WTC11 (cell line): ENCODE data around the gene TIMM13. TPM values are rescaled to one million over a fixed set of nuclear protein-coding genes. Genes with fewer than 3 reads are reported as not detected.

Source experiments
- AFF4 ChIP-seq: sonication (generic); formaldehyde crosslinking; IDR thresholded peaks from 2 replicates; pipeline ENCODE4 v1.8.1; 2023; ENCODE audit warnings: mild to moderate bottlenecking, missing genetic modification reagents, borderline replicate concordance
- ETV6 ChIP-seq: sonication (generic); formaldehyde crosslinking; IDR thresholded peaks from 2 replicates; pipeline ENCODE4 v1.8.1; 2022; ENCODE audit warnings: mild to moderate bottlenecking, missing genetic modification reagents
- FOXJ3 ChIP-seq: sonication (generic); formaldehyde crosslinking; IDR thresholded peaks from 2 replicates; pipeline ENCODE4 v1.9.0; 2021; ENCODE audit warnings: missing genetic modification reagents, mild to moderate bottlenecking, borderline replicate concordance
- FOXK1 ChIP-seq: sonication (generic); formaldehyde crosslinking; IDR thresholded peaks from 2 replicates; pipeline ENCODE4 v1.8.0; 2022; ENCODE audit warnings: mild to moderate bottlenecking, moderate library complexity, missing genetic modification reagents
- GTF2I ChIP-seq: fragments of 250-450 bp; sonication (Bioruptor Pico); conservative IDR thresholded peaks from 2 replicates; pipeline ENCODE4 v1.4.0; 2021; ENCODE audit warnings: mild to moderate bottlenecking
- HMGA2 ChIP-seq: fragments of 250-450 bp; sonication (Bioruptor Pico); IDR thresholded peaks from 2 replicates; pipeline ENCODE4 v1.4.0; 2021; ENCODE audit warnings: mild to moderate bottlenecking, moderate library complexity
- NFYB ChIP-seq: sonication (generic); formaldehyde crosslinking; conservative IDR thresholded peaks from 2 replicates; pipeline ENCODE4 v1.8.0; 2022; ENCODE audit warnings: low read depth, missing genetic modification reagents
- NR1H2 ChIP-seq: sonication (generic); formaldehyde crosslinking; IDR thresholded peaks from 2 replicates; pipeline ENCODE4 v1.9.0; 2021; ENCODE audit warnings: mild to moderate bottlenecking, moderate library complexity, missing genetic modification reagents
- RELA ChIP-seq: sonication (generic); formaldehyde crosslinking; IDR thresholded peaks from 2 replicates; pipeline ENCODE4 v1.8.1; 2022; ENCODE audit warnings: missing genetic modification reagents, mild to moderate bottlenecking, borderline replicate concordance
- SOX15 ChIP-seq: fragments of 250-450 bp; sonication (Bioruptor Pico); IDR thresholded peaks from 2 replicates; pipeline ENCODE4 v1.9.0; 2021; ENCODE audit warnings: mild to moderate bottlenecking
- TEAD1 ChIP-seq: sonication (generic); formaldehyde crosslinking; IDR thresholded peaks from 2 replicates; pipeline ENCODE4 v1.8.0; 2022; ENCODE audit warnings: mild to moderate bottlenecking, missing genetic modification reagents
- TP53 ChIP-seq: sonication (generic); formaldehyde crosslinking; IDR thresholded peaks from 2 replicates; pipeline ENCODE4 v1.8.1; 2023; ENCODE audit warnings: mild to moderate bottlenecking, missing genetic modification reagents
- ZBTB21 ChIP-seq: sonication (generic); formaldehyde crosslinking; IDR thresholded peaks from 2 replicates; pipeline ENCODE4 v1.8.1; 2023; ENCODE audit warnings: mild to moderate bottlenecking, missing genetic modification reagents, borderline replicate concordance
- ZNF138 ChIP-seq: sonication (generic); formaldehyde crosslinking; conservative IDR thresholded peaks from 2 replicates; pipeline ENCODE4 v1.8.1; 2022; ENCODE audit warnings: mild to moderate bottlenecking, moderate library complexity, missing genetic modification reagents
- ZNF219 ChIP-seq: sonication (generic); formaldehyde crosslinking; IDR thresholded peaks from 2 replicates; pipeline ENCODE4 v1.8.0; 2023; ENCODE audit warnings: missing genetic modification reagents, mild to moderate bottlenecking, borderline replicate concordance
- ZNF232 ChIP-seq: sonication (generic); formaldehyde crosslinking; IDR thresholded peaks from 2 replicates; pipeline ENCODE4 v1.8.0; 2022; ENCODE audit warnings: mild to moderate bottlenecking, missing genetic modification reagents
- ZNF416 ChIP-seq: fragments of 250-450 bp; sonication (Bioruptor Pico); IDR thresholded peaks from 2 replicates; pipeline ENCODE4 v1.9.0; 2021; ENCODE audit warnings: mild to moderate bottlenecking, inconsistent platforms
- total RNA-seq: library from RNA; stranded (reverse); gene quantifications from 3 replicates; pipeline ENCODE4 v1.2.3, GENCODE V29; 2021
- TF ChIP-seq, protein P1 (sequence below): sonication (generic); formaldehyde crosslinking; IDR thresholded peaks from 2 replicates; pipeline ENCODE4 v1.8.1; 2023; ENCODE audit warnings: mild to moderate bottlenecking, missing genetic modification reagents, moderate library complexity
- TF ChIP-seq, protein P2 (sequence below): sonication (generic); formaldehyde crosslinking; IDR thresholded peaks from 2 replicates; pipeline ENCODE4 v1.8.1; 2023; ENCODE audit warnings: mild to moderate bottlenecking, missing genetic modification reagents
- TF ChIP-seq, protein P3 (sequence below): fragments of 250-450 bp; sonication (Bioruptor Pico); IDR thresholded peaks from 2 replicates; pipeline ENCODE4 v1.9.0; 2021; ENCODE audit warnings: mild to moderate bottlenecking, borderline replicate concordance
- TF ChIP-seq, protein P4 (sequence below): sonication (generic); formaldehyde crosslinking; IDR thresholded peaks from 2 replicates; pipeline ENCODE4 v1.8.0; 2022; ENCODE audit warnings: mild to moderate bottlenecking, missing genetic modification reagents
- TF ChIP-seq, protein P5 (sequence below): sonication (generic); formaldehyde crosslinking; IDR thresholded peaks from 2 replicates; pipeline ENCODE4 v1.8.0; 2022; ENCODE audit warnings: mild to moderate bottlenecking, missing genetic modification reagents
- TF ChIP-seq, protein P6 (sequence below): sonication (generic); formaldehyde crosslinking; IDR thresholded peaks from 2 replicates; pipeline ENCODE4 v1.8.0; 2023; ENCODE audit warnings: mild to moderate bottlenecking, missing genetic modification reagents

TIMM13 gene
- total RNA-seq, 1 experiment from 2014 or later: 342 TPM

DNA sequence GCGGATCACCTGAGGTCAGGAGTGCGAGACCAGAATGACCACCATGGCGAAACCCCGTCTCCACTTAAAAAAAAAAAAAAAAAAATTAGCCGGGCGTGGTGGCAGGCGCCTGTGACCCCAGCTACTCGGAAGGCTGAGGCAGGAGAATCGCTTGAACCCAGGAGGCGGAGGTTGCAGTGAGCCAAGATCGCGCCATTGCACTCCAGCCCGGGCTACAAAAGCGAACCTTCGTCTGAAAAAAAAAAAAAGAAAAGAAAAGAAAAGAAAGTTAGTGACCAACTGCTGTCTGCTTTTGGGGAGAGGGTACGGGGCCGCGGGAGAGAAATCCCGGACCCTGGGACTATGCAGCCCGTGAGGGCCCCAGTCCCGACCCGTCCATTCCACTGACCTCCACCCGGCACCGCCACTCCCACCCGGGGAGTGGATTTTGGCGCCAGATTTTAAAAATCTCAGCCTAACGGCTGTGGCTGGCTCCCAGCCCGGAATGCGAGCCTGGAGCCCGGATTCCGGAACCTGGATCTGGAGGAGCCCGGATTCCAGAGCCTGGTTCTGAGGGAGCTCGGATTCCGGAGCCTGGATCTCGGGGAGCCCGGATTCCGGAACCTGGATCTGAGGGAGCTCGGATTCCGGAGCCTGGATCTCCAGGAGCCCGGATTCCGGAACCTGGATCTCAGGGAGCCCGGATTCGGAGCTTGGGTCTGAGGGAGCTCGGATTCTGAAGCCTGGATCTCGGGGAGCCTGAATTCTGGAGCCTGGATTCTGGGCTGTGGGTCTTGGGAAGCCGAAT, 35.4 kb upstream of the TIMM13 start (continued):
- TF ChIP-seq, protein P1, sequence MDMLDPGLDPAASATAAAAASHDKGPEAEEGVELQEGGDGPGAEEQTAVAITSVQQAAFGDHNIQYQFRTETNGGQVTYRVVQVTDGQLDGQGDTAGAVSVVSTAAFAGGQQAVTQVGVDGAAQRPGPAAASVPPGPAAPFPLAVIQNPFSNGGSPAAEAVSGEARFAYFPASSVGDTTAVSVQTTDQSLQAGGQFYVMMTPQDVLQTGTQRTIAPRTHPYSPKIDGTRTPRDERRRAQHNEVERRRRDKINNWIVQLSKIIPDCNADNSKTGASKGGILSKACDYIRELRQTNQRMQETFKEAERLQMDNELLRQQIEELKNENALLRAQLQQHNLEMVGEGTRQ: peak; percentile 26; the same call in 1 of the 2 replicates
- TF ChIP-seq TEAD1 (peak; percentile 100), ZNF138 (CRISPR knock-in tag) (no peak), FOXJ3 (CRISPR knock-in tag) (no peak), GTF2I (CRISPR knock-in tag) (no peak), AFF4 (CRISPR knock-in tag) (0 out of 2 replicates have a peak, but pooled peaks have one; percentile 41), ZBTB21 (CRISPR knock-in tag) (no peak), ZNF219 (CRISPR knock-in tag) (no peak), HMGA2 (CRISPR knock-in tag) (no peak), FOXK1 (peak; percentile 25; the same call in 1 of the 2 replicates), NR1H2 (CRISPR knock-in tag) (no peak), RELA (no peak), TP53 (CRISPR knock-in tag) (no peak; the same call in 1 of the 2 replicates), ZNF232 (CRISPR knock-in tag) (peak; percentile 68; the same call in 1 of the 2 replicates), ETV6 (peak; percentile 66; the same call in 1 of the 2 replicates), ZNF416 (CRISPR knock-in tag) (peak; percentile 77; the same call in 1 of the 2 replicates), NFYB (CRISPR knock-in tag) (no peak), SOX15 (CRISPR knock-in tag) (no peak)
- TF ChIP-seq, protein P2, sequence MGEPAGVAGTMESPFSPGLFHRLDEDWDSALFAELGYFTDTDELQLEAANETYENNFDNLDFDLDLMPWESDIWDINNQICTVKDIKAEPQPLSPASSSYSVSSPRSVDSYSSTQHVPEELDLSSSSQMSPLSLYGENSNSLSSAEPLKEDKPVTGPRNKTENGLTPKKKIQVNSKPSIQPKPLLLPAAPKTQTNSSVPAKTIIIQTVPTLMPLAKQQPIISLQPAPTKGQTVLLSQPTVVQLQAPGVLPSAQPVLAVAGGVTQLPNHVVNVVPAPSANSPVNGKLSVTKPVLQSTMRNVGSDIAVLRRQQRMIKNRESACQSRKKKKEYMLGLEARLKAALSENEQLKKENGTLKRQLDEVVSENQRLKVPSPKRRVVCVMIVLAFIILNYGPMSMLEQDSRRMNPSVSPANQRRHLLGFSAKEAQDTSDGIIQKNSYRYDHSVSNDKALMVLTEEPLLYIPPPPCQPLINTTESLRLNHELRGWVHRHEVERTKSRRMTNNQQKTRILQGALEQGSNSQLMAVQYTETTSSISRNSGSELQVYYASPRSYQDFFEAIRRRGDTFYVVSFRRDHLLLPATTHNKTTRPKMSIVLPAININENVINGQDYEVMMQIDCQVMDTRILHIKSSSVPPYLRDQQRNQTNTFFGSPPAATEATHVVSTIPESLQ (CRISPR knock-in tag): no peak
- TF ChIP-seq, protein P3, sequence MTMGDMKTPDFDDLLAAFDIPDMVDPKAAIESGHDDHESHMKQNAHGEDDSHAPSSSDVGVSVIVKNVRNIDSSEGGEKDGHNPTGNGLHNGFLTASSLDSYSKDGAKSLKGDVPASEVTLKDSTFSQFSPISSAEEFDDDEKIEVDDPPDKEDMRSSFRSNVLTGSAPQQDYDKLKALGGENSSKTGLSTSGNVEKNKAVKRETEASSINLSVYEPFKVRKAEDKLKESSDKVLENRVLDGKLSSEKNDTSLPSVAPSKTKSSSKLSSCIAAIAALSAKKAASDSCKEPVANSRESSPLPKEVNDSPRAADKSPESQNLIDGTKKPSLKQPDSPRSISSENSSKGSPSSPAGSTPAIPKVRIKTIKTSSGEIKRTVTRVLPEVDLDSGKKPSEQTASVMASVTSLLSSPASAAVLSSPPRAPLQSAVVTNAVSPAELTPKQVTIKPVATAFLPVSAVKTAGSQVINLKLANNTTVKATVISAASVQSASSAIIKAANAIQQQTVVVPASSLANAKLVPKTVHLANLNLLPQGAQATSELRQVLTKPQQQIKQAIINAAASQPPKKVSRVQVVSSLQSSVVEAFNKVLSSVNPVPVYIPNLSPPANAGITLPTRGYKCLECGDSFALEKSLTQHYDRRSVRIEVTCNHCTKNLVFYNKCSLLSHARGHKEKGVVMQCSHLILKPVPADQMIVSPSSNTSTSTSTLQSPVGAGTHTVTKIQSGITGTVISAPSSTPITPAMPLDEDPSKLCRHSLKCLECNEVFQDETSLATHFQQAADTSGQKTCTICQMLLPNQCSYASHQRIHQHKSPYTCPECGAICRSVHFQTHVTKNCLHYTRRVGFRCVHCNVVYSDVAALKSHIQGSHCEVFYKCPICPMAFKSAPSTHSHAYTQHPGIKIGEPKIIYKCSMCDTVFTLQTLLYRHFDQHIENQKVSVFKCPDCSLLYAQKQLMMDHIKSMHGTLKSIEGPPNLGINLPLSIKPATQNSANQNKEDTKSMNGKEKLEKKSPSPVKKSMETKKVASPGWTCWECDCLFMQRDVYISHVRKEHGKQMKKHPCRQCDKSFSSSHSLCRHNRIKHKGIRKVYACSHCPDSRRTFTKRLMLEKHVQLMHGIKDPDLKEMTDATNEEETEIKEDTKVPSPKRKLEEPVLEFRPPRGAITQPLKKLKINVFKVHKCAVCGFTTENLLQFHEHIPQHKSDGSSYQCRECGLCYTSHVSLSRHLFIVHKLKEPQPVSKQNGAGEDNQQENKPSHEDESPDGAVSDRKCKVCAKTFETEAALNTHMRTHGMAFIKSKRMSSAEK (CRISPR knock-in tag): no peak
- TF ChIP-seq, protein P4, sequence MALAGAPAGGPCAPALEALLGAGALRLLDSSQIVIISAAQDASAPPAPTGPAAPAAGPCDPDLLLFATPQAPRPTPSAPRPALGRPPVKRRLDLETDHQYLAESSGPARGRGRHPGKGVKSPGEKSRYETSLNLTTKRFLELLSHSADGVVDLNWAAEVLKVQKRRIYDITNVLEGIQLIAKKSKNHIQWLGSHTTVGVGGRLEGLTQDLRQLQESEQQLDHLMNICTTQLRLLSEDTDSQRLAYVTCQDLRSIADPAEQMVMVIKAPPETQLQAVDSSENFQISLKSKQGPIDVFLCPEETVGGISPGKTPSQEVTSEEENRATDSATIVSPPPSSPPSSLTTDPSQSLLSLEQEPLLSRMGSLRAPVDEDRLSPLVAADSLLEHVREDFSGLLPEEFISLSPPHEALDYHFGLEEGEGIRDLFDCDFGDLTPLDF (CRISPR knock-in tag): no peak
- TF ChIP-seq, protein P5, sequence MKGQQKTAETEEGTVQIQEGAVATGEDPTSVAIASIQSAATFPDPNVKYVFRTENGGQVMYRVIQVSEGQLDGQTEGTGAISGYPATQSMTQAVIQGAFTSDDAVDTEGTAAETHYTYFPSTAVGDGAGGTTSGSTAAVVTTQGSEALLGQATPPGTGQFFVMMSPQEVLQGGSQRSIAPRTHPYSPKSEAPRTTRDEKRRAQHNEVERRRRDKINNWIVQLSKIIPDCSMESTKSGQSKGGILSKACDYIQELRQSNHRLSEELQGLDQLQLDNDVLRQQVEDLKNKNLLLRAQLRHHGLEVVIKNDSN (CRISPR knock-in tag): no peak
- TF ChIP-seq, protein P6, sequence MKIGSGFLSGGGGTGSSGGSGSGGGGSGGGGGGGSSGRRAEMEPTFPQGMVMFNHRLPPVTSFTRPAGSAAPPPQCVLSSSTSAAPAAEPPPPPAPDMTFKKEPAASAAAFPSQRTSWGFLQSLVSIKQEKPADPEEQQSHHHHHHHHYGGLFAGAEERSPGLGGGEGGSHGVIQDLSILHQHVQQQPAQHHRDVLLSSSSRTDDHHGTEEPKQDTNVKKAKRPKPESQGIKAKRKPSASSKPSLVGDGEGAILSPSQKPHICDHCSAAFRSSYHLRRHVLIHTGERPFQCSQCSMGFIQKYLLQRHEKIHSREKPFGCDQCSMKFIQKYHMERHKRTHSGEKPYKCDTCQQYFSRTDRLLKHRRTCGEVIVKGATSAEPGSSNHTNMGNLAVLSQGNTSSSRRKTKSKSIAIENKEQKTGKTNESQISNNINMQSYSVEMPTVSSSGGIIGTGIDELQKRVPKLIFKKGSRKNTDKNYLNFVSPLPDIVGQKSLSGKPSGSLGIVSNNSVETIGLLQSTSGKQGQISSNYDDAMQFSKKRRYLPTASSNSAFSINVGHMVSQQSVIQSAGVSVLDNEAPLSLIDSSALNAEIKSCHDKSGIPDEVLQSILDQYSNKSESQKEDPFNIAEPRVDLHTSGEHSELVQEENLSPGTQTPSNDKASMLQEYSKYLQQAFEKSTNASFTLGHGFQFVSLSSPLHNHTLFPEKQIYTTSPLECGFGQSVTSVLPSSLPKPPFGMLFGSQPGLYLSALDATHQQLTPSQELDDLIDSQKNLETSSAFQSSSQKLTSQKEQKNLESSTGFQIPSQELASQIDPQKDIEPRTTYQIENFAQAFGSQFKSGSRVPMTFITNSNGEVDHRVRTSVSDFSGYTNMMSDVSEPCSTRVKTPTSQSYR (CRISPR knock-in tag): no peak
